ENCODE results near the gene AHCTF1. TPM values are rescaled to one million over a fixed set of nuclear protein-coding genes. Genes with fewer than 3 reads are reported as not detected.
"Not testable (repeated sequence)": the region's sequence is repeated elsewhere in the genome, so short reads cannot be mapped to it uniquely, and the experiment has no call there.

AHCTF1 gene
- total RNA-seq, 1 donor from 2014 or later = 41.0 TPM

- Histone ChIP-seq H3K9me3 (no peaks in the 10 kb centered on the region), H3K27ac (no peak overlapping the region), H3K4me1 (no peaks in the 10 kb centered on the region), H3K27me3 (no peaks in the 10 kb centered on the region), H3K36me3 (peaks cover 0 to 58% of the 10 kb centered on the region in 2 donors), H3K4me3 (no peak overlapping the region)
- DNase-seq (ENCODE audit: extremely low spot score in 2 of 2) = no peak
- intact Hi-C loops (cut with DNase I) = no loop called here
- TF ChIP-seq POLR2AphosphoS5 (IDR thresholded peaks at IDR 0.05; ENCODE audit: insufficient read depth in 1 of 2, low read depth in 1 of 2) (no peak), POLR2A (IDR thresholded peaks at IDR 0.05) (no peak), CTCF (IDR thresholded peaks at IDR 0.05) (no peak)
These were observed 43.2 kb downstream of the AHCTF1 start for GRCh38 chr1:246888522-246888921.

GRCh38 chr1:246885389-246885788 lies 46.4 kb downstream of the AHCTF1 start:
- H3K27me3 ChIP-seq = not testable (repeated sequence)

GRCh38 chr1:246878551-246878950 lies 53.2 kb downstream of the AHCTF1 start:
- no peak overlapping the region for H3K27ac ChIP-seq
- H3K36me3 ChIP-seq = peaks cover 0 to 23% of the 10 kb centered on the region in 2 donors
- H3K9me3 ChIP-seq = no peaks in the 10 kb centered on the region
- no peaks in the 10 kb centered on the region for H3K27me3 ChIP-seq
- no peak overlapping the region for H3K4me3 ChIP-seq
- intact Hi-C loops (cut with DNase I) = no loop called here
- no peaks in the 10 kb centered on the region for H3K4me1 ChIP-seq
- TF ChIP-seq POLR2A (IDR thresholded peaks at IDR 0.05) (no peak), CTCF (IDR thresholded peaks at IDR 0.05) (no peak), POLR2AphosphoS5 (IDR thresholded peaks at IDR 0.05; ENCODE audit: insufficient read depth in 1 of 2, low read depth in 1 of 2) (no peak)
- DNase-seq (ENCODE audit: extremely low spot score in 2 of 2) = no peak

More at GRCh38 chr1:246885389-246885788, 46.4 kb downstream of the AHCTF1 start:
- H3K9me3 ChIP-seq; H3K4me3 ChIP-seq; intact Hi-C loops (cut with DNase I); DNase-seq (ENCODE audit: extremely low spot score in 2 of 2); H3K4me1 ChIP-seq; H3K27ac ChIP-seq: not testable (repeated sequence)
- H3K36me3 ChIP-seq = peaks cover 0 to 48% of the 10 kb centered on the region in 2 donors

- intact Hi-C loops (cut with DNase I) = no loop called here
- peaks cover under 1% of the 10 kb centered on the region for H3K4me1 ChIP-seq
- no peak overlapping the region for H3K27ac ChIP-seq
- no peaks in the 10 kb centered on the region for H3K9me3 ChIP-seq
- TF ChIP-seq POLR2AphosphoS5 (IDR thresholded peaks at IDR 0.05; ENCODE audit: insufficient read depth in 1 of 2, low read depth in 1 of 2) (no peak), CTCF (IDR thresholded peaks at IDR 0.05) (no peak), POLR2A (IDR thresholded peaks at IDR 0.05) (no peak)
- H3K36me3 ChIP-seq = peaks cover 0 to 34% of the 10 kb centered on the region in 2 donors
- no peak for DNase-seq (ENCODE audit: extremely low spot score in 2 of 2)
- no peak overlapping the region for H3K4me3 ChIP-seq
- H3K27me3 ChIP-seq = no peaks in the 10 kb centered on the region
These were observed 55.3 kb downstream of the AHCTF1 start for GRCh38 chr1:246876431-246876830.

GRCh38 chr1:246875041-246876026 lies 56.4 kb downstream of the AHCTF1 start:
- Histone ChIP-seq H3K4me1 (peaks cover 6% of the 10 kb centered on the region), H3K9me3 (no peaks in the 10 kb centered on the region), H3K27ac (no peak overlapping the region), H3K27me3 (no peaks in the 10 kb centered on the region), H3K4me3 (no peak overlapping the region), H3K36me3 (peaks cover 0 to 39% of the 10 kb centered on the region in 2 donors)
- no peak for DNase-seq (ENCODE audit: extremely low spot score in 2 of 2)
- TF ChIP-seq CTCF (IDR thresholded peaks at IDR 0.05) (no peak), POLR2A (IDR thresholded peaks at IDR 0.05) (no peak), POLR2AphosphoS5 (IDR thresholded peaks at IDR 0.05; ENCODE audit: insufficient read depth in 1 of 2, low read depth in 1 of 2) (no peak)
- intact Hi-C loops (cut with DNase I) = no loop called here

Measured in vagina (tissue), 2 donors.